Fibroblast of skin of abdomen (primary cell): Measurements from ENCODE around the gene OTOG.

Experiments used
- DNase-seq: peaks from one replicate; pipeline ENCODE4 v3.0.0-alpha.2; 2013

The OTOG gene

GRCh38 chr11:17543041-17543440 is 4.0 kb upstream of the OTOG start:
- DNase-seq = no peak

- DNase-seq = no peak
Measured at GRCh38 chr11:17543574-17544180, 3.4 kb upstream of the OTOG start.

- no peak for DNase-seq
Measured at GRCh38 chr11:17544181-17544622, 2.9 kb upstream of the OTOG start, which contains the start of gene USH1C. Gene USH1C, minus strand, starts transcription at chr11:17544416. Its CDS starts 109 bp downstream, at chr11:17544307.

GRCh38 chr11:17546240-17546639 is 819 bp upstream of the OTOG start:
- DNase-seq = no peak

GRCh38 chr11:17547932-17548331 is 873 bp downstream of the OTOG start:
- DNase-seq = no peak

GRCh38 chr11:17548444-17548843 is 1.4 kb downstream of the OTOG start:
- DNase-seq = no peak

GRCh38 chr11:17550450-17551346 is 3.6 kb downstream of the OTOG start:
- DNase-seq = no peak

- DNase-seq = no peak
Measured at GRCh38 chr11:17551347-17552040, 4.4 kb downstream of the OTOG start.

- no peak for DNase-seq
Measured at GRCh38 chr11:17552041-17552355, 4.9 kb downstream of the OTOG start.

- DNase-seq = no peak
Measured at GRCh38 chr11:17552392-17553248, 5.6 kb downstream of the OTOG start.

GRCh38 chr11:17553249-17553546 is 6.1 kb downstream of the OTOG start:
- no peak for DNase-seq

- no peak for DNase-seq
Measured at GRCh38 chr11:17554487-17554886, 7.4 kb downstream of the OTOG start.

GRCh38 chr11:17556999-17557398 is 9.9 kb downstream of the OTOG start:
- DNase-seq = no peak

GRCh38 chr11:17558025-17558780 is 11.1 kb downstream of the OTOG start:
- DNase-seq = no peak

GRCh38 chr11:17558916-17559315 is 11.9 kb downstream of the OTOG start:
- no peak for DNase-seq

GRCh38 chr11:17559341-17560087 is 12.5 kb downstream of the OTOG start:
- DNase-seq = no peak

GRCh38 chr11:17560281-17561110 is 13.4 kb downstream of the OTOG start:
- DNase-seq = no peak

- no peak for DNase-seq
Measured at GRCh38 chr11:17561111-17561415, 14.0 kb downstream of the OTOG start.

GRCh38 chr11:17561526-17561925 is 14.5 kb downstream of the OTOG start:
- DNase-seq = no peak

- DNase-seq = no peak
Measured at GRCh38 chr11:17563231-17563646, 16.2 kb downstream of the OTOG start.
